HG03342 (cell line): ENCODE measurements around the gene ZYG11B.
"Not testable (repeated sequence)": the region's sequence is repeated elsewhere in the genome, so short reads cannot be mapped to it uniquely, and the experiment has no call there.

Source experiments
- ATAC-seq: cut with Tn5 transposase; IDR thresholded peaks from one replicate; pipeline ENCODE4 v1.9.1; 2021; ENCODE audit warnings: mild to moderate bottlenecking, moderate library complexity; ENCODE audit not compliant: unreplicated experiment

The ZYG11B gene

GRCh38 chr1:52706941-52707926 is 19.0 kb upstream of the ZYG11B start:
- ATAC-seq: no peak

DNA sequence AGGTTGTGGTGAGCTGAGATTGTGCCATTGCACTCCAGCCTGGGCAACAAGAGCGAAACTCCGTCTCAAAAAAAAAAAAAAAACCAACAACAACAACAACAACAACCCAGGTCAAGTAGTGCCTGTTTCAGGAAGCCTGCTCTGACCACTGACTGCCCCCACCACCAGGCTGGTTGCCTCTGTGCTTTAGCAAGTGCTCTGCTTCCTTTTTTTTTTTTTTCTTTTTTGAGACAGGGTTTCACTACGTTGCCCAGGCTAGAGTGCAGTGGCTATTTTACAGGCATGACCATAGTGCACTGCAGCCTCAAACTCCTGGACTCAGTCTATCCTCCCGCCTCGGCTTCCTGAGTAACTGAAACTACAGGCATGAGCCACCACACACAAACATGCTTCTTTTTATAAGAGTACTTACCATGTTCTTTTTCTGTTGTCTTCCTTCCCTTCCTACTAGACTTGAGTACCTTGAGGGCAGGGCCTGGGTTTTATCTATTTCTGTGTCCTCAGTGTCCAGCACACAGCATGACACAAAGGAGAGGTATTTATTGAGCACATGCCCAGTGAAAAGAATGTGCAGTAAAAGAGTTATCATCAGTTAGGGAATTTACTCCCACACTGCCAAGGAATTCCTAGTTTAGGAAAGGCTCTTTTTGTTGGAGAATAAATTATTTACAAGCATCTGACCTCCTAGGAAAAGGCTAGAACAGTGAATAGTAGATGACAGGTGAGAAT is 18.2 kb upstream of the ZYG11B start:
- no peak for ATAC-seq

- ATAC-seq: no peak
Measured at GRCh38 chr1:52709016-52709415, 17.2 kb upstream of the ZYG11B start.

- ATAC-seq: no peak
Measured at GRCh38 chr1:52713590-52713989, 12.7 kb upstream of the ZYG11B start.

DNA sequence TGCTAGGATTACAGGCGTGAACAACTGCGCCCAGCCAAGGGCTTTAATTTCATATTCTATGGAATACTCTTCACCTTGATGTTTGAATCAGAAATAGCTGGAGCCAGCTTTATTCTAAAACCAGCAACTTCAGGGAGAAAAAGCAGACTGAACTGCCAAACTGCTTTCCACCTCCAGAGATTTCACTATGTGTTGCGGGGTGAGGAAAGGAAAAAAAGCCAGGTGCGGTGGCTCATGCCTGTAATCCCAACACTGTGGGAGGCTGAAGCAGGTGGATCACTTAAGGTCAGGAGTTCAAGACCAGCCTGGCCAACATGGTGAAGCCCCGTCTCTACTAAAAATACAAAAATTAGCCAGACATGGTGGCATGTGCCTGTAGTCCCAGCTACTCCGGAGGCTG is 11.0 kb upstream of the ZYG11B start:
- ATAC-seq: not testable (repeated sequence)

- no peak for ATAC-seq
Measured at GRCh38 chr1:52723260-52723659, 3.0 kb upstream of the ZYG11B start.

GRCh38 chr1:52725903-52726264 is 369 bp upstream of the ZYG11B start:
- ATAC-seq: no peak

GRCh38 chr1:52727114-52727586 is 897 bp downstream of the ZYG11B start:
- no peak for ATAC-seq

- no peak for ATAC-seq
Measured at GRCh38 chr1:52727956-52728656, 1.9 kb downstream of the ZYG11B start.

DNA sequence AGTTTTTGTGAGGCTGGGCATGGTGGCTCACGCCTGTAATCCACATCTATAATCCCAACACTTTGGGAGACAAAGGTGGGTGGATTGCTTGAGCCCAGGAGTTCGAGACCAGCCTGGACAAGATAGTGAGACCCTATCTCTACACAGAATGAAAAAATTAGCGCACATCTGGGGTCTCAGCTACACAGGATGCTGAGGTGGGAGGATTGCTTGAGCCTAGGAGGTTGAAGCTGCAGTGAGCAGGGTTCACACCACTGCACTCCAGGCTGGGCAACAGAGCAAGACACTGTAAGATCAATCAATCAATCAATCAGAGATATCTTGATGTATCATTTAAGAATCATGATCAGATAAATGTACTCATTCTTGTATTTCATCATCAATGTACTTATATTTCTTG is 7.1 kb downstream of the ZYG11B start:
- no peak for ATAC-seq

DNA sequence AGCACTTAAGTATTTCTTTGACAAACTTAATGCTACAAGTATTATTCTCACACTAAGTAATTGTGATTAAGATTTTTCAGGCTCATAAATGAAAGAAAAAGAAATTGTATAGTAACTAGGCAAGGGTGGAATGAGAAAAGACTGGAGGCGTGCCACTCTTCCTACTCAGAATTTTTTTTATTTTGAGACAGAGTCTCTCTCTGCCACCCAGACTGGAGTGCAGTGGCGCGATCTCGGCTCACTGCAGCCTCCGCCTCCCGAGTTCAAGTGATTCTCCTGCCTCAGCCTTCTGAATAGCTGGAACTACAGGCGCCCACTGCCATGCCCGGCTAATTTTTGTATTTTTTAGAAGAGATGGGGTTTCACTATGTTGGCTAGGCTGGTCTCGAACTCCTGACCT is 9.1 kb downstream of the ZYG11B start:
- ATAC-seq: not testable (repeated sequence)

DNA sequence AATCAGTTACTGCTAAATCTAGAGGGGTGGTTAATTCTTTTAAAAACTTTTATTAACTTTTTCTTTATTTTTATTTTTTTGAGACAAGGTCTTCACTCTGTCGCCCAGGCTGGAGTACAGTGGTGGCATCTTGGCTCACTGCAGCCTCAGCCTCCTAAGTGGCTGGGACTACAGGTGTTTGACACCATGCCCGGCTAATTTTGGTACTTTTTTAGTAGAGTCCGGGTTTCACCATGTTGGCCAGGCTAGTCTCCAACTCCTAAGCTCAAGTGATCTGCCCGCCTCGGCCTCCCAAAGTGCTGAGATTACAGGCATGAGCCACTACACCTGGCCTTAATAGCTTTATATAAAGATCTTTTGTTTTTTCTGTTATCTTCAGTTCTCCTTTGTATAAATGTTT is 11.9 kb downstream of the ZYG11B start:
- ATAC-seq: no peak

- ATAC-seq: no peak
Measured at GRCh38 chr1:52738893-52739292, 12.6 kb downstream of the ZYG11B start.

DNA sequence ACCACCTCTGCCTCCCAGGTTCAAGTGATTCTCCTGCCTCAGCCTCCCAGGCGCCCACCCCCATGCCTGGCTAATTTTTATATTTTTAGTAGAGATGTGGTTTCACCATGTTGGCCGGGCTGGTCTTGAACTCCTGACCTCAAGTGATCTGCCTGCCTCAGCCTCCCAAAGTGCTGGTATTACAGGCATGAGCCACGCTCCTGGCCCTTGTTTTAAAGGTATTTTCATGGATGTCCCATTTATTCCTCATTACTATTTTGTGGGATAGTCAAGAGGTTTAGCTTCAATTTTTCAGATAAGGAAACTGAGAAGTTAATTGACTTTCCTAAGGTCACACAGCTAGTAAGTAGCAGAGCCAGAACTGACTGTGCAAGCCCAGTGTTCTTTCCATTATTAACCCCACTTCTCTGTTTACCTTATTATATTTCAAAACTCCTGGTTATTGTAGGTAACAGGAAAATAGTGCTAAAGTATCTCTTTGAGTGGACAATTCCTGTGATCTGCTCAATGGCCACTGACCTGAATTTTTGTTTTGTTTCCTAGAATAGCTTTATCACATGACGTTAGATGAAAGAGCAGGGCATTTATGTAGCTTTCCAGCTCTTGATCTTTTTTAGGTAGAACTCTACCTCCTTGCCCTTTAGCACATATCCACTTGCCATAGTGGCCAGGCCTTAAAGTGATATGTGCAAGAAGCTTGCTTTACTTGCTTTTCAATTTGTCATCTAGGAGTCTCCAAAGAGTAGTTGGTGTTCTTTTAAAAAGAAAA is 13.6 kb downstream of the ZYG11B start:
- no peak for ATAC-seq

- ATAC-seq: no peak
Measured at GRCh38 chr1:52741259-52741658, 15.0 kb downstream of the ZYG11B start.

DNA sequence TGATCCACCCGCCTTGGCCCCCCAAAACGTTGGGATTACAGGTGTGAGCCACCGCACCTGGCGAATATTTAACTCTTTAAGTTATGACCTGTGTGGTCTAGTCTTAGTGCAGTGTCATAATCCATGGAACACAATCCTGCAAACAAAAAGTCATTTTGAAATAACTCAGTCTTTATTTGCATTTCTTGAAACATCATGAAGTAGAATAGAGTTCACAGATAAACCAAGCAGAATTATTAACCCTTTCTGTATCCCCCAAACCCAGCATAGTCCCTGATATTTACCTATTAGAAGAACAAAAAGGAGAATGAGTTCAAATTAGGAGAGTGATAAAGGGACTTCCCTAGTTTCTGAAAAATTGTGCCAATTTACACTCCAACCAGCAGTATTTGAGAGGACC is 19.9 kb downstream of the ZYG11B start:
- ATAC-seq: no peak

DNA sequence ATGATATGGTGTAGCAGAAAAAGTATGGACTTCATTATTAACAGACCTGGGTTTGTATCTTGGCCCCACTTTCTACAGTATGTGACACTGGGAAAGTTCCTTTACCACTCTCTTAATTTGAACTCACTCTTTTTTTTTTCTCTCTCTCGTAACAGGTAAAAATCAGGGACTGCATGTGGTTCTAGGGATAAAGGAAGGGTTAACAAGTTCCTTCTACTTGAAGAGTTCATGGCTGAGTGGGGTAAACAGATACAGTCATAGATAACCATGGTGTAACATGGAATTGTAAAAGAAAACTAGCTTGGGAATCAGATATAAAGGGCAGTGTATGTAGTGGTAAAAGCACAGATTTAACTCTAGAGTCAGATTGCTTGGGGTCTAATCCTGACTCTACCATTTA is 21.2 kb downstream of the ZYG11B start:
- ATAC-seq: no peak

- no peak for ATAC-seq
Measured at GRCh38 chr1:52748119-52748518, 21.9 kb downstream of the ZYG11B start.

DNA sequence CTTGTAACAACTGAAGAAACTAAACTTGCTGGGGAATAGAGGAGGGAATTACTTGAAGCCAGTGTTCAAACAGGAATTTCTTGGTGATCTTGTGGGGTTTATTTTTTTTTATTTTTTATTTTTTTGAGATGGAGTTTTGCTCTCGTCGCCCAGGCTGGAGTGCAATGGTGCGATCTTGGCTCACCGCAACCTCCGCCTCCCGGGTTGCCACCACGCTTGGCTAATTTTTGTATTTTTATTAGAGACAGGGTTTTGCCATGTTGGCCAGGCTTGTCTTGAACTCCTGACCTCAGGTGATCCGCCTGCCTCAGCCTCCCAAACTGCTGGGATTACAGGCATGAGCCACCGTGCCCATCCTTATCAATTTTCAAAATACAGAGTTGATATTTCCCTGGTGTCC is 23.2 kb downstream of the ZYG11B start:
- ATAC-seq: not testable (repeated sequence)

DNA sequence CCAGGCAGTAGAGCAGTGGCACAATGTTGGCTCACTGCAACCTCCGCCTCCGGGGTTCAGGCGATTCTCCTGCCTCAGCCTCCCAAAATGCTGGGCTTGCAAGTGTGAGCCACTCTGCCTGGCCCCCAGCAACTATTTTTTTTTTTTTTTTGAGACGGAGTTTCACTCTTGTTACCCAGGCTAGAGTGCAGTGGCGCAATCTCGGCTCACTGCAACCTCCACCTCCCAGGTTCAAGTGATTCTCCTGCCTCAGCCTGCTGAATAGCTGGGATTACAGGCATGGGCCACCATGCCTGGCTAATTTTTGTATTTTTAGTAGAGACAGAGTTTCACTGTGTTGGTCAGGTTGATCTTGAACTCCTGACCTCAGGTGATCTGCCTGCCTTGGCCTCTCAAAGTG is 23.9 kb downstream of the ZYG11B start:
- not testable (repeated sequence) for ATAC-seq
